Astrocyte (in vitro differentiated cells and primary cell): ENCODE measurements around the gene CBLN2.

Experiments used
- CTCF ChIP-seq: IDR thresholded peaks from 2 replicates; pipeline ENCODE4 v1.5.1; 2011; ENCODE audit warnings: low read depth, mild to moderate bottlenecking, inconsistent platforms, low read length, moderate library complexity; ENCODE audit not compliant: insufficient read depth
- EZH2 ChIP-seq: IDR thresholded peaks from 2 replicates; pipeline ENCODE4 v1.6.1; 2012; ENCODE audit warnings: mild to moderate bottlenecking, low read length, inconsistent platforms; ENCODE audit not compliant: insufficient read depth

DNA sequence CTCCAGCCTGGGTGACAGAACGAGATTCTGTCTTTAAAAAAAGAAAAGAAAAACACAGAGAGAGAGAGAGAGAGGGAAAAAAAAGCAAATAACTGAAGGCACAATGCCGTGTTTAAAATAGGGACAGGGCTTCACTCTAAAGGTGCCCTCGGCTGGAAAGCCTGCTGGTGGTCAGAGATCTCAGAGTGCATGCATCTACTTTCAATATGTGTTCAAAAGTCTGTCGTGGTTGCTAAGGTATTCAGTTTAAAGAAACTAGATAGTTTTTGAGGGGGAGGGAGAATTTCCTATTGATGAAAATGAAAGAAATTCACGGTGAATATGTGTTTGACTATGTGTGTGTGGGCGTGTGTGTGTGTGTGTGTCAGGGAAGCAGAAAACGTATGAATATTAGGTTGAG is 11.0 kb upstream of the CBLN2 start:
- no peak for TF ChIP-seq CTCF
- no peak for TF ChIP-seq EZH2
